ENCODE measurements around the gene WDR33.

Gene WDR33

GRCh38 chr2:127662937-127663565 is 147.9 kb downstream of the WDR33 start:
- no peaks in the 10 kb centered on the region for H3K9me3 ChIP-seq (ENCODE audit: control insufficient read depth, insufficient read depth, low read depth, low read length)
- ChIA-PET POLR2A (no interaction called here), CTCF (interaction anchor here (2.3 kb wide), 1 partner anchor 72 kb away, joined by 8 read pairs; no protein-coding TSS in a partner anchor)
- H3K4me1 ChIP-seq (ENCODE audit: control insufficient read depth, insufficient read depth, low read length), result no peaks in the 10 kb centered on the region
- H3K4me3 ChIP-seq (ENCODE audit: low read depth, low read length), result no peak overlapping the region
- TF ChIP-seq ELK4 (IDR thresholded peaks at IDR 0.05; ENCODE audit: borderline replicate concordance, low read depth, low read length) (no peak), REPIN1 (tag by site-specific recombination; IDR thresholded peaks at IDR 0.05; ENCODE audit: low read depth) (no peak), ZNF324 (tag by site-specific recombination; IDR thresholded peaks at IDR 0.05) (no peak), ZNF449 (tag by site-specific recombination; IDR thresholded peaks at IDR 0.05) (no peak), ZNF23 (tag by site-specific recombination; IDR thresholded peaks at IDR 0.05; ENCODE audit: borderline replicate concordance) (no peak), ZNF239 (tag by site-specific recombination; IDR thresholded peaks at IDR 0.05) (no peak), ZNF169 (tag by site-specific recombination; IDR thresholded peaks at IDR 0.05) (no peak), ZNF174 (tag by site-specific recombination; IDR thresholded peaks at IDR 0.05) (no peak), ZFP69B (tag by site-specific recombination; IDR thresholded peaks at IDR 0.05) (no peak), ZNF211 (tag by site-specific recombination; IDR thresholded peaks at IDR 0.05; ENCODE audit: low read depth) (no peak), PRDM10 (tag by site-specific recombination; IDR thresholded peaks at IDR 0.05) (no peak), ZNF202 (tag by site-specific recombination; IDR thresholded peaks at IDR 0.05; ENCODE audit: borderline replicate concordance) (no peak)
- no peak overlapping the region for H3K27ac ChIP-seq (ENCODE audit: extremely low read depth, low read depth, low read length)
- no peaks in the 10 kb centered on the region for H3K36me3 ChIP-seq (ENCODE audit: control insufficient read depth in 2 of 2, insufficient read depth in 1 of 2, low read length in 2 of 2)

- ChIA-PET CTCF (interaction anchor here (1.5 to 2.3 kb wide), 2 partner anchors 12 to 71 kb away, joined by 4 to 8 read pairs; no protein-coding TSS in a partner anchor), POLR2A (no interaction called here)
- no peaks in the 10 kb centered on the region for H3K4me1 ChIP-seq (ENCODE audit: control insufficient read depth, insufficient read depth, low read length)
- H3K4me3 ChIP-seq (ENCODE audit: low read depth, low read length), result no peak overlapping the region
- H3K27ac ChIP-seq (ENCODE audit: extremely low read depth, low read depth, low read length), result no peak overlapping the region
- H3K36me3 ChIP-seq (ENCODE audit: control insufficient read depth in 2 of 2, insufficient read depth in 1 of 2, low read length in 2 of 2), result no peaks in the 10 kb centered on the region
- H3K9me3 ChIP-seq (ENCODE audit: control insufficient read depth, insufficient read depth, low read depth, low read length), result no peaks in the 10 kb centered on the region
- TF ChIP-seq ZNF169 (tag by site-specific recombination; IDR thresholded peaks at IDR 0.05), result no peak
- no peak for TF ChIP-seq ZNF529 (tag by site-specific recombination; IDR thresholded peaks at IDR 0.05; ENCODE audit: insufficient replicate concordance)
- no peak for TF ChIP-seq ZNF76 (tag by site-specific recombination; IDR thresholded peaks at IDR 0.05; ENCODE audit: borderline replicate concordance, low read depth)
- TF ChIP-seq ZBTB6 (tag by site-specific recombination; IDR thresholded peaks at IDR 0.05), result no peak
- TF ChIP-seq ZNF354C (tag by site-specific recombination; IDR thresholded peaks at IDR 0.05; ENCODE audit: borderline replicate concordance, low read depth), result no peak
- no peak for TF ChIP-seq ZNF148 (tag by site-specific recombination; IDR thresholded peaks at IDR 0.05; ENCODE audit: borderline replicate concordance)
- TF ChIP-seq RBAK (tag by site-specific recombination; IDR thresholded peaks at IDR 0.05), result no peak
- TF ChIP-seq BCL11A (tag by site-specific recombination; IDR thresholded peaks at IDR 0.05; ENCODE audit: low read depth), result no peak
- TF ChIP-seq REPIN1 (tag by site-specific recombination; IDR thresholded peaks at IDR 0.05; ENCODE audit: low read depth), result no peak
- no peak for TF ChIP-seq ZNF626 (tag by site-specific recombination; IDR thresholded peaks at IDR 0.05)
- no peak for TF ChIP-seq ZNF513 (tag by site-specific recombination; IDR thresholded peaks at IDR 0.05)
- no peak for TF ChIP-seq KLF10 (tag by site-specific recombination; IDR thresholded peaks at IDR 0.05)
Measured at GRCh38 chr2:127661949-127662510, 148.9 kb downstream of the WDR33 start.

Data from HEK293 (cell line).